Coronary artery (tissue), 2 donors: ENCODE data around the gene FLRT2.

Source experiments
- DNase-seq: peaks from one replicate; pipeline ENCODE4 v3.0.0-alpha.2; 2017; ENCODE audit warnings: low spot score
- H3K27ac ChIP-seq, 2 donors: fragments of 200-600 bp; sonication (generic); one replicate each; pipeline ENCODE4 v1.5.1; 2016 to 2019
- H3K4me3 ChIP-seq: fragments of 200-600 bp; sonication (generic); 2 replicates; pipeline ENCODE4 v1.5.1; 2016; ENCODE audit warnings: mild to moderate bottlenecking, moderate library complexity
- TF ChIP-seq, protein P1 (sequence below): fragments of 200-600 bp; sonication (generic); IDR thresholded peaks from one replicate; pipeline ENCODE4 v1.5.1; 2019; ENCODE audit warnings: antibody characterized with exemption

FLRT2 gene

GRCh38 chr14:85620947-85621346 is 91.0 kb downstream of the FLRT2 start:
- Histone ChIP-seq H3K4me3 (no peak overlapping the region), H3K27ac (no peak overlapping the region)
- TF ChIP-seq, protein P1, sequence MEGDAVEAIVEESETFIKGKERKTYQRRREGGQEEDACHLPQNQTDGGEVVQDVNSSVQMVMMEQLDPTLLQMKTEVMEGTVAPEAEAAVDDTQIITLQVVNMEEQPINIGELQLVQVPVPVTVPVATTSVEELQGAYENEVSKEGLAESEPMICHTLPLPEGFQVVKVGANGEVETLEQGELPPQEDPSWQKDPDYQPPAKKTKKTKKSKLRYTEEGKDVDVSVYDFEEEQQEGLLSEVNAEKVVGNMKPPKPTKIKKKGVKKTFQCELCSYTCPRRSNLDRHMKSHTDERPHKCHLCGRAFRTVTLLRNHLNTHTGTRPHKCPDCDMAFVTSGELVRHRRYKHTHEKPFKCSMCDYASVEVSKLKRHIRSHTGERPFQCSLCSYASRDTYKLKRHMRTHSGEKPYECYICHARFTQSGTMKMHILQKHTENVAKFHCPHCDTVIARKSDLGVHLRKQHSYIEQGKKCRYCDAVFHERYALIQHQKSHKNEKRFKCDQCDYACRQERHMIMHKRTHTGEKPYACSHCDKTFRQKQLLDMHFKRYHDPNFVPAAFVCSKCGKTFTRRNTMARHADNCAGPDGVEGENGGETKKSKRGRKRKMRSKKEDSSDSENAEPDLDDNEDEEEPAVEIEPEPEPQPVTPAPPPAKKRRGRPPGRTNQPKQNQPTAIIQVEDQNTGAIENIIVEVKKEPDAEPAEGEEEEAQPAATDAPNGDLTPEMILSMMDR, result no peak
- DNase-seq, result no peak

GRCh38 chr14:85622106-85622505 is 92.2 kb downstream of the FLRT2 start:
- no peak for DNase-seq
- TF ChIP-seq, protein P1, result no peak
- Histone ChIP-seq H3K27ac (no peak overlapping the region), H3K4me3 (no peak overlapping the region)

DNA sequence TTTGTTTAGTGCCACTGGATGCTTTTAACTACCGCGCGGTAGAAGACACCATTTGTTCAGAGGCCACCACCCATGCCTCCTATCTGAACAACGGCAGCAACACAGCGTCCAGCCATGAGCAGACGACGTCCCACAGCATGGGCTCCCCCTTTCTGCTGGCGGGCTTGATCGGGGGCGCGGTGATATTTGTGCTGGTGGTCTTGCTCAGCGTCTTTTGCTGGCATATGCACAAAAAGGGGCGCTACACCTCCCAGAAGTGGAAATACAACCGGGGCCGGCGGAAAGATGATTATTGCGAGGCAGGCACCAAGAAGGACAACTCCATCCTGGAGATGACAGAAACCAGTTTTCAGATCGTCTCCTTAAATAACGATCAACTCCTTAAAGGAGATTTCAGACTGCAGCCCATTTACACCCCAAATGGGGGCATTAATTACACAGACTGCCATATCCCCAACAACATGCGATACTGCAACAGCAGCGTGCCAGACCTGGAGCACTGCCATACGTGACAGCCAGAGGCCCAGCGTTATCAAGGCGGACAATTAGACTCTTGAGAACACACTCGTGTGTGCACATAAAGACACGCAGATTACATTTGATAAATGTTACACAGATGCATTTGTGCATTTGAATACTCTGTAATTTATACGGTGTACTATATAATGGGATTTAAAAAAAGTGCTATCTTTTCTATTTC is 93.2 kb downstream of the FLRT2 start:
- H3K4me3 ChIP-seq, result no peak overlapping the region
- no peak overlapping the region for H3K27ac ChIP-seq
- no peak for DNase-seq
- TF ChIP-seq, protein P1, result no peak

- no peak for DNase-seq
- no peak overlapping the region for H3K4me3 ChIP-seq
- TF ChIP-seq, protein P1, result no peak
- no peak overlapping the region for H3K27ac ChIP-seq
Observed at GRCh38 chr14:85625925-85626585, 96.1 kb downstream of the FLRT2 start.

GRCh38 chr14:85634205-85634604 is 104.3 kb downstream of the FLRT2 start:
- no peak overlapping the region for H3K4me3 ChIP-seq
- DNase-seq, result no peak
- TF ChIP-seq, protein P1, result no peak
- no peak overlapping the region for H3K27ac ChIP-seq

GRCh38 chr14:85644211-85644610 is 114.3 kb downstream of the FLRT2 start:
- H3K27ac ChIP-seq, result no peak overlapping the region
- no peak overlapping the region for H3K4me3 ChIP-seq
- DNase-seq, result no peak
- TF ChIP-seq, protein P1, result no peak

- TF ChIP-seq, protein P1, result no peak
- H3K4me3 ChIP-seq, result no peak overlapping the region
- no peak overlapping the region for H3K27ac ChIP-seq
- no peak for DNase-seq
Observed at GRCh38 chr14:85653029-85653428, 123.1 kb downstream of the FLRT2 start.
